D721Med (cell line): ENCODE results near the gene TOP2B.

Source experiments
- DNase-seq: peaks from one replicate; pipeline ENCODE4 v3.0.0; 2011; ENCODE audit warnings: low spot score; ENCODE audit not compliant: insufficient read length
- FAIRE-seq: peaks from 2 replicates; lab custom pipeline; 2011; peaks lifted over from hg19 to GRCh38; lab: Jason Lieb, UNC
- CTCF ChIP-seq: IDR thresholded peaks from 2 replicates; pipeline ENCODE4 v1.5.1; 2012; ENCODE audit warnings: mild to moderate bottlenecking, control low read depth; ENCODE audit not compliant: insufficient read depth; ENCODE audit errors: missing control alignments

The TOP2B gene

GRCh38 chr3:25686766-25687165 lies 22.1 kb upstream of the TOP2B start:
- TF ChIP-seq CTCF, result no peak
- no peak for FAIRE-seq

GRCh38 chr3:25683882-25684281 lies 19.2 kb upstream of the TOP2B start:
- TF ChIP-seq CTCF, result no peak
- no peak for FAIRE-seq
- no peak for DNase-seq

More at GRCh38 chr3:25686766-25687165, 22.1 kb upstream of the TOP2B start:
- DNase-seq, result no peak

GRCh38 chr3:25683410-25683809 lies 18.7 kb upstream of the TOP2B start:
- FAIRE-seq (no peak), DNase-seq (no peak)
- no peak for TF ChIP-seq CTCF

- FAIRE-seq (no peak), DNase-seq (no peak)
- TF ChIP-seq CTCF, result no peak
Measured at GRCh38 chr3:25679642-25680302, 15.1 kb upstream of the TOP2B start.

GRCh38 chr3:25679166-25679565 lies 14.5 kb upstream of the TOP2B start:
- no peak for DNase-seq
- no peak for FAIRE-seq
- no peak for TF ChIP-seq CTCF

GRCh38 chr3:25678581-25678980 lies 13.9 kb upstream of the TOP2B start:
- no peak for FAIRE-seq
- no peak for TF ChIP-seq CTCF
- DNase-seq, result no peak

- no peak for FAIRE-seq
- TF ChIP-seq CTCF, result no peak
- no peak for DNase-seq
Measured at GRCh38 chr3:25677121-25677520, 12.4 kb upstream of the TOP2B start.
